HG03460 (cell line): ENCODE results near the gene TNRC18.

Experiments used
- ATAC-seq: cut with Tn5 transposase; IDR thresholded peaks from one replicate; pipeline ENCODE4 v1.9.1; 2021; ENCODE audit not compliant: unreplicated experiment

TNRC18 gene

GRCh38 chr7:5352440-5353010 is 71.1 kb downstream of the TNRC18 start:
- no peak for ATAC-seq

- ATAC-seq = no peak
Observed at GRCh38 chr7:5351507-5352265, 71.9 kb downstream of the TNRC18 start.

DNA sequence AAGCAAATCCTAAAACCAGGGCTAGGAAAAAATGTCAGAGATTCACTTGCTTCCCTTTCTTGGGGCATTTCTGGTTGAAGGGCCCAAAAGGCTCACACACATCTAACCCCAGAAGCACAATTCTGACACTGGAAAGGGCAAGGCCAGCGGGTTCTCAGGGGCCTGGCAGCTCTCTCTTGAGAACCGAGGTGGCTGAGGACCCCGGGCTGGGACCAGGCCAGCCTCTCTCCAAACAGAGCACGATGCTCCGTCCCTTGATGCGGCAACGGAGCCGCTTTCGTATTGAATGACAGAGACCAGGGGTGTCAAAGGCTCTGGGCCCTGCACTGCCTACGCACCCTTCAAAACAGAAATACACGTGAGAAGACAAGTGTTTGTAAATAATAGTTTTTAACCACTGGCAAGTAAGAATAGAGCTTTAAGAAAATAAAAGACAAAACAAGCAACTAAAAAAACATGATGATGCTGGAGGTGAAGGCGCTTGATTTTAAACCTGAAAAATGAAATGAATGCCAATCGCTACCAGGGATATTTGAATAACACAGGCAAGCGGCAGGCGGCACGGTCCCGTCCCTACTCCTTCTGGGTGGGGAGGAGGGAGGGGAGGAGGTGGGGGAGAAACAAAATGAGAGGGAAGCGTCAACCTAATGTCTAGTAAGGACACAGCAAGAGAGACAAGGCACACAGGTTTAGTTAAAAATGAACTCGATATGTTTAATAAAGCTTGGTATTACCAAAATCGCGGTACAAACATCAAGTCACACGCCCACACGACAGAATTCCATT is 72.8 kb downstream of the TNRC18 start:
- no peak for ATAC-seq

DNA sequence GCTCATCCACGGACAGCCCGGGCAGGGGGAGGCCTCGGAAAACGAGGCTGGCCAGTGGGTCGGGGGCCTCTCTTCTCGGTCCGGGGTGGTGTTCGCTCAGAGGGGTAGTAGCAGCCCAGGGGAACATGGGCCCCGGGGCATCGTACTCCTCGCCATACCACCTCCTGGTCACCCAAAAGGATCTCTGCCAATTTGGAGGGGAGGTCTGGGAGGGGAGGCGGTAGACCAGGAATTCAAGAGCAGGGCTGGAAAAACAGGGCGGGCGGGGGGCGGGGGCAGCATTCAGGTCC is 73.5 kb downstream of the TNRC18 start:
- ATAC-seq = no peak

DNA sequence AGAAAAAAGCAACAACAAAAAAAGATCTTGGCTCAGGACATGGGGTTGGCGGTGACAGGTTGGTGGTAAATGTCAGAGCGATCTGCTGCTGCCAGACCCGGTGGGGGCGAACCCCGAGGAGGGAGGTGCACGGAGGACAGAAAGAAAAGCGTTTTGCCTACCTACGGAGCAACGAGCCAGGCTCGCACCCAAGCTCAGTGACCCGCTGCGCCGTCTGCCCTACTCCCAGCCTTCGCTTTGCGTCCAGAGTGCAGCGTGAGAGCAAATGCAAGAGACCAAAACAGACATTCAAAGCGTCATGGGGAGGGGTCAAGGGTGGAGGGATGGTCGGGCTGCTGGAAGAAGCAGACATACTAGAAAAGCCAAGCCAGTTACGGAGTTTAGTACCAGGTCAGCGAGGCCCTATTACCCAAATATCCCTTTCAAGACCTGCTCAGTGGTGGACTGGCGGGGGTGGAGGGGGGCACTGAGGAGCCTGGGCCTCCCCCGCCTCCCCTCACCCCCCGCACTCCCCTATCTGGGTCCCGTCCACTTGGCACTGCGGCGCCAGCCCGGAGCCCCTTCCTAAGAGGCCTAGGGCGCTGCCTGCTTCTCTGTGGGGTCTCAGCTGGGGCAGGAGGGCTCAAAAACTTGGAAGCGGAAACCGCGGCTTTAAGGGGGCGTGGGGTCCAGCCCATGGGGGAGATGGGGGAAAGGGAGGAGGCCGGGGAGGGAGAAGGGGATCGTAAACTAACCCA is 74.0 kb downstream of the TNRC18 start:
- ATAC-seq = no peak

DNA sequence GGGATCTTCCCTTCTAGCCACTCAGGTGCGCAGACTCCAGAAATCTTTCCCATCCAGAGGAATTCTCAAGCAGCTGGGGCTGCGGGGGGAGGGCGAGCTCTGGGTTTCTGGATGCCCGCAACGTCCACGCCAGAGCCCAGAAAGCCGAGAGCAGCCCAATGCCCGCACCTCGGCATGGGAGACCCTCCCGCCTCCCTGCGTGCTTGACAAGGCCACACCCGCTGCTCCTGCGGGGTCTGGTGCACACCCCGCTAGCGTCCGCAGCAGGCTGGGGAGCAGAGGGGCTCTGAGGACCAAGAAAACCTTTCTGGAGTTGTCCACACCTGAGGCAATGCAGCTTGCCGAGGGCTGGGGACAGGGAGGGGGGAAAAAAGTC is 74.6 kb downstream of the TNRC18 start:
- ATAC-seq = no peak

GRCh38 chr7:5348134-5349004 is 75.3 kb downstream of the TNRC18 start:
- no peak for ATAC-seq

GRCh38 chr7:5345671-5346070 is 78.0 kb downstream of the TNRC18 start:
- ATAC-seq = no peak

GRCh38 chr7:5345171-5345570 is 78.5 kb downstream of the TNRC18 start:
- no peak for ATAC-seq

GRCh38 chr7:5344342-5344741 is 79.3 kb downstream of the TNRC18 start:
- no peak for ATAC-seq

GRCh38 chr7:5343884-5344283 is 79.8 kb downstream of the TNRC18 start:
- ATAC-seq = no peak

DNA sequence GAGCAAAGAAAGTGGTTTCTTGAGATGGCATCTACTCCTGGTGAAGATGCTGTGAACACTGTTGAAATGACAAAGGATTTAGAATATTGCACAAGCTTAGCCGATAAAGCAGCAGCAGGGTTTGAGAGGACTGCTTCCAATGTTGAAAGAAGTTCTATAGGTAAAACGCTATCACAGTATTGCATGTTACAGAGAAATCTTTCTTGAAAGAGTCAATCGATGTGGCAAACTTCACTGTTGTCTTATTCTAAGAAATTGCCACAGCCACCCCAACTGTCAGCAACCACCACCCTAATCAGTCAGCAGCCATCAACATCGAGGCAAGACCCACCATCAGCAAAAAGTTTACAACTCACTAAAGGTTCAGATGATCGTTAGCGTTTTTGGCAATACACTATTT is 81.0 kb downstream of the TNRC18 start:
- no peak for ATAC-seq

- no peak for ATAC-seq
Observed at GRCh38 chr7:5339955-5340354, 83.7 kb downstream of the TNRC18 start.

DNA sequence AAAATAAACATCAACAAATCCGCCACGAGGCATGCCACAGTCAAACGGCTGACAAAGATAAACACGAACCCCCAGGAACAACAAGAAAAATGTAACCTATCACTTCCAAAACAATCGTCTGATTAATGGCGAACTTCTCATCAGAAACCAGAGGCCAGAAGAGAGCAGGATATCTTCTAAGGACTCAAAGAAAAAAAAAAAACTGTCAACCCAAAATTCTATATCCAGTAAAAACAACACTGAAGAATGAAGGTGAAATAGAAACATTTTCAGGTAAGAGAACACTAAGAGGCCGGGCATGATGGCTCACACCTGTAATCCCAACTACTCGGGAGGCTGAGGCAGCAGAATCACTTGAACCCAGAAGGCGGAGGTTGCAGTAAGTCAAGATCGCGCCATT is 86.6 kb downstream of the TNRC18 start:
- ATAC-seq = no peak

GRCh38 chr7:5334671-5335070 is 89.0 kb downstream of the TNRC18 start:
- ATAC-seq = no peak

- ATAC-seq = no peak
Observed at GRCh38 chr7:5333121-5334045, 90.3 kb downstream of the TNRC18 start.

- ATAC-seq = no peak
Observed at GRCh38 chr7:5332579-5332978, 91.1 kb downstream of the TNRC18 start.

- ATAC-seq = no peak
Observed at GRCh38 chr7:5330288-5330687, 93.3 kb downstream of the TNRC18 start.

DNA sequence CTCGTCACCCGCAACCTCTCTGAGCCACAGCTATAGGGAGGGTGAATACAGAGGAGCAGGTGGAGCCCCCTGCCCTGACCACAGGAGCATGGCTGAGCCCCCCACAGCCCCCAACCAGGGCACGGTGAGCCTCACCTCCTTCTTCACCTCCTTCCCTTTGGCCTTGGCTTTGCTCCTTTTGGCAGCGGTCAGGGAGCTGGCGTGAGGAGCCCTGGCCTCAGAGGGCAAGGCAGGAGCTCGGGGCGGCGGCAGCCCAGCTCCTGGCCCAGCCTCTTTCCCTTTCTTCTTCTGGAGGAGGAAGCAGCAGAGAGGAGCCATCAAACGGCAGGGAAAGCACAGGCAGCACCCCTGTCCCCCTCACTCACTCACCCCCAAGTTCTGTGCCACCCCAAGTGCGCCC is 98.7 kb downstream of the TNRC18 start:
- no peak for ATAC-seq
